Keratinocyte (primary cell): Measurements from ENCODE around the gene SEC16A. TPM values are rescaled to one million over a fixed set of nuclear protein-coding genes. Genes with fewer than 3 reads are reported as not detected.

ENCODE experiments used
- DNase-seq: peaks from one replicate; pipeline ENCODE4 v3.0.0-alpha.2; 2011; ENCODE audit warnings: low read depth, missing footprints, low spot score
- FAIRE-seq: peaks from 2 replicates; lab custom pipeline; 2011; peaks lifted over from hg19 to GRCh38; lab: Jason Lieb, UNC
- H2AFZ ChIP-seq: 2 replicates; pipeline ENCODE4 v1.6.0; 2012; ENCODE audit warnings: low read length, control low read depth, inconsistent platforms; ENCODE audit not compliant: control insufficient read depth
- H3K27ac ChIP-seq: 2 replicates; pipeline ENCODE4 v1.5.1; 2011; ENCODE audit warnings: low read length; ENCODE audit not compliant: control insufficient read depth, insufficient read depth
- H3K27me3 ChIP-seq: 3 replicates; pipeline ENCODE4 v1.6.0; 2011; ENCODE audit warnings: low read length; ENCODE audit not compliant: control insufficient read depth, insufficient read depth; ENCODE audit errors: extremely low read depth
- H3K36me3 ChIP-seq, 2 experiments: 2 replicates in 1 of 2; 3 replicates in 1 of 2; pipeline ENCODE4 v1.5.1; 2011; ENCODE audit warnings: low read length in 2 of 2, mild to moderate bottlenecking in 1 of 2; ENCODE audit not compliant: control insufficient read depth in 2 of 2, insufficient read depth in 2 of 2; ENCODE audit errors: extremely low read depth in 1 of 2
- H3K4me1 ChIP-seq: 3 replicates; pipeline ENCODE4 v1.5.1; 2011; ENCODE audit warnings: low read length; ENCODE audit not compliant: control insufficient read depth, insufficient read depth; ENCODE audit errors: extremely low read depth
- H3K4me2 ChIP-seq: 3 replicates; pipeline ENCODE4 v1.6.0; 2011; ENCODE audit warnings: low read depth, low read length; ENCODE audit not compliant: control insufficient read depth, insufficient read depth; ENCODE audit errors: extremely low read depth
- H3K4me3 ChIP-seq, 3 experiments: fragments of 200-600 bp in 1 of 3; sonication (generic) in 1 of 3; 2 replicates in 2 of 3; 3 replicates in 1 of 3; pipeline ENCODE4 v1.5.1; 2011 to 2016; ENCODE audit warnings: low read length in 3 of 3, mild to moderate bottlenecking in 3 of 3, control low read depth in 2 of 3, inconsistent platforms in 1 of 3, low read depth in 1 of 3, mixed read lengths in 1 of 3, mixed run types in 1 of 3, moderate library complexity in 1 of 3; ENCODE audit not compliant: control insufficient read depth in 2 of 3, insufficient read depth in 2 of 3; ENCODE audit errors: extremely low read depth in 1 of 3
- H3K79me2 ChIP-seq: 2 replicates; pipeline ENCODE4 v1.6.0; 2012; ENCODE audit warnings: low read length; ENCODE audit not compliant: control insufficient read depth, insufficient read depth
- H3K9ac ChIP-seq: 3 replicates; pipeline ENCODE4 v1.6.0; 2011; ENCODE audit warnings: low read length; ENCODE audit not compliant: control insufficient read depth, insufficient read depth; ENCODE audit errors: extremely low read depth
- H3K9me1 ChIP-seq: 3 replicates; pipeline ENCODE4 v1.6.0; 2011; ENCODE audit warnings: low read length; ENCODE audit not compliant: control insufficient read depth, insufficient read depth; ENCODE audit errors: extremely low read depth
- H3K9me3 ChIP-seq: 2 replicates; pipeline ENCODE4 v1.5.1; 2012; ENCODE audit warnings: low read depth, low read length; ENCODE audit not compliant: control insufficient read depth
- H4K20me1 ChIP-seq: 3 replicates; pipeline ENCODE4 v1.6.0; 2011; ENCODE audit warnings: low read length; ENCODE audit not compliant: control insufficient read depth, insufficient read depth; ENCODE audit errors: extremely low read depth
- CTCF ChIP-seq, 3 experiments: IDR thresholded peaks in 1 of 3; conservative IDR thresholded peaks in 1 of 3; optimal IDR thresholded peaks in 1 of 3; 2 replicates in 2 of 3; 3 replicates in 1 of 3; pipeline versions ENCODE3 to v1.5.1; 2011; ENCODE audit warnings: low read length in 3 of 3, mild to moderate bottlenecking in 3 of 3, moderate library complexity in 2 of 3, control low read depth in 1 of 3, inconsistent platforms in 1 of 3; ENCODE audit not compliant: insufficient read depth in 2 of 3; ENCODE audit errors: extremely low read depth in 1 of 3
- EZH2 ChIP-seq: IDR thresholded peaks from one replicate; pipeline ENCODE4 v1.6.1; 2012; ENCODE audit warnings: inconsistent platforms, mild to moderate bottlenecking, low read length, moderate library complexity
- dilution Hi-C: fragments of 300-500 bp; cut with MboI; formaldehyde crosslinking; loops from one replicate; pipeline ENCODE4 v1.7.0; 2020; ENCODE audit warnings: low sequenced_read_pairs; ENCODE audit not compliant: extremely low pct_ligation_motif_present
- polyA plus RNA-seq, 5 experiments: library from polyadenylated mRNA; depleted of rRNA in 3 of 5; stranded (reverse) in 3 of 5; stranded (forward) in 1 of 5; unstranded in 1 of 5; fragments of >200 nt; gene quantifications; 1 replicate in 1 of 5; 2 replicates in 3 of 5; 3 replicates in 1 of 5; pipeline versions ENCODE4 v1.2.1 to v1.2.3, GENCODE V29; 2011 to 2012; ENCODE audit warnings: missing spikeins in 2 of 5, low read depth in 1 of 5, low replicate concordance in 1 of 5

Gene SEC16A
- polyA plus RNA-seq, 1 donor (not counting 4 experiments of a cell fraction or from before 2014, with no cell fraction given) = 15.8 TPM

GRCh38 chr9:136517012-136517743 is 34.3 kb upstream of the SEC16A start:
- no peak overlapping the region for H3K27ac ChIP-seq
- H3K9me3 ChIP-seq = no peaks in the 10 kb centered on the region
- H3K4me2 ChIP-seq = no peak overlapping the region
- H3K36me3 ChIP-seq = peaks cover 51 to 65% of the 10 kb centered on the region in 2 experiments
- no peaks in the 10 kb centered on the region for H3K9me1 ChIP-seq
- no peak overlapping the region for H2AFZ ChIP-seq
- no peaks in the 10 kb centered on the region for H3K4me1 ChIP-seq
- FAIRE-seq = no peak
- no peak overlapping the region for H3K9ac ChIP-seq
- TF ChIP-seq CTCF (optimal IDR thresholded peaks at IDR 0.05 in 1 of 3, IDR thresholded peaks at IDR 0.05 in 1 of 3, conservative IDR thresholded peaks at IDR 0.05 in 1 of 3; ENCODE audit: extremely low read depth in 1 of 3, insufficient read depth in 2 of 3, low read length in 3 of 3) (no peak), EZH2 (no peak)
- dilution Hi-C loops = no loop called here
- peaks cover 8% of the 10 kb centered on the region for H4K20me1 ChIP-seq
- H3K79me2 ChIP-seq = peaks cover 38% of the 10 kb centered on the region
- no peak for DNase-seq
- no peak overlapping the region for H3K4me3 ChIP-seq
- H3K27me3 ChIP-seq = no peaks in the 10 kb centered on the region

GRCh38 chr9:136516191-136516654 is 33.4 kb upstream of the SEC16A start:
- Histone ChIP-seq H3K27me3 (no peaks in the 10 kb centered on the region), H3K9ac (no peak overlapping the region), H3K27ac (no peak overlapping the region), H3K36me3 (peaks cover 53 to 71% of the 10 kb centered on the region in 2 experiments), H3K79me2 (peaks cover 34% of the 10 kb centered on the region), H3K9me1 (no peaks in the 10 kb centered on the region), H2AFZ (no peak overlapping the region), H3K4me2 (no peak overlapping the region), H3K4me1 (no peaks in the 10 kb centered on the region), H3K9me3 (no peaks in the 10 kb centered on the region), H4K20me1 (peaks cover 8% of the 10 kb centered on the region), H3K4me3 (no peak overlapping the region)
- DNase-seq = no peak
- dilution Hi-C loops = no loop called here
- no peak for TF ChIP-seq EZH2
- TF ChIP-seq CTCF (optimal IDR thresholded peaks at IDR 0.05 in 1 of 3, IDR thresholded peaks at IDR 0.05 in 1 of 3, conservative IDR thresholded peaks at IDR 0.05 in 1 of 3; ENCODE audit: extremely low read depth in 1 of 3, insufficient read depth in 2 of 3, low read length in 3 of 3) = no peak
- no peak for FAIRE-seq
